Measurements from ENCODE around the gene KIF3B. TPM values are rescaled to one million over a fixed set of nuclear protein-coding genes. Genes with fewer than 3 reads are reported as not detected.

Gene KIF3B
- polyA plus RNA-seq, 1 donor (not counting 4 experiments of a cell fraction or from before 2014, with no cell fraction given): 20.3 TPM

GRCh38 chr20:32292548-32292947 is 15.1 kb downstream of the KIF3B start:
- no peak for FAIRE-seq
- Histone ChIP-seq H3K9me3 (ENCODE audit: control insufficient read depth, low read depth, low read length) (no peaks in the 10 kb centered on the region), H3K27ac (ENCODE audit: control insufficient read depth, insufficient read depth, low read length) (no peak overlapping the region), H2AFZ (ENCODE audit: control insufficient read depth, low read length) (no peak overlapping the region), H3K4me2 (ENCODE audit: control insufficient read depth, extremely low read depth, insufficient read depth, low read depth, low read length) (no peak overlapping the region), H3K36me3 (ENCODE audit: control insufficient read depth in 2 of 2, extremely low read depth in 1 of 2, insufficient read depth in 2 of 2, low read length in 2 of 2) (peaks cover 0 to 2% of the 10 kb centered on the region in 2 experiments), H3K4me1 (ENCODE audit: control insufficient read depth, extremely low read depth, insufficient read depth, low read length) (no peaks in the 10 kb centered on the region), H3K79me2 (ENCODE audit: control insufficient read depth, insufficient read depth, low read length) (peaks cover 14% of the 10 kb centered on the region), H4K20me1 (ENCODE audit: control insufficient read depth, extremely low read depth, insufficient read depth, low read length) (no peaks in the 10 kb centered on the region), H3K4me3 (ENCODE audit: control insufficient read depth in 2 of 3, extremely low read depth in 1 of 3, insufficient read depth in 2 of 3, low read depth in 1 of 3, low read length in 3 of 3) (no peak overlapping the region), H3K9me1 (ENCODE audit: control insufficient read depth, extremely low read depth, insufficient read depth, low read length) (no peaks in the 10 kb centered on the region), H3K27me3 (ENCODE audit: control insufficient read depth, extremely low read depth, insufficient read depth, low read length) (no peaks in the 10 kb centered on the region), H3K9ac (ENCODE audit: control insufficient read depth, extremely low read depth, insufficient read depth, low read length) (no peak overlapping the region)
- dilution Hi-C loops (cut with MboI; ENCODE audit: extremely low pct_ligation_motif_present, low sequenced_read_pairs): no loop called here
- no peak for DNase-seq (ENCODE audit: low read depth, low spot score)
- TF ChIP-seq CTCF (optimal IDR thresholded peaks at IDR 0.05 in 1 of 3, IDR thresholded peaks at IDR 0.05 in 1 of 3, conservative IDR thresholded peaks at IDR 0.05 in 1 of 3; ENCODE audit: extremely low read depth in 1 of 3, insufficient read depth in 2 of 3, low read length in 3 of 3) (no peak), EZH2 (IDR thresholded peaks at IDR 0.05; ENCODE audit: low read length) (no peak)

- Histone ChIP-seq H3K9ac (ENCODE audit: control insufficient read depth, extremely low read depth, insufficient read depth, low read length) (no peak overlapping the region), H3K9me3 (ENCODE audit: control insufficient read depth, low read depth, low read length) (no peaks in the 10 kb centered on the region), H3K9me1 (ENCODE audit: control insufficient read depth, extremely low read depth, insufficient read depth, low read length) (no peaks in the 10 kb centered on the region), H3K4me3 (ENCODE audit: control insufficient read depth in 2 of 3, extremely low read depth in 1 of 3, insufficient read depth in 2 of 3, low read depth in 1 of 3, low read length in 3 of 3) (no peak overlapping the region), H3K4me1 (ENCODE audit: control insufficient read depth, extremely low read depth, insufficient read depth, low read length) (no peaks in the 10 kb centered on the region), H4K20me1 (ENCODE audit: control insufficient read depth, extremely low read depth, insufficient read depth, low read length) (no peaks in the 10 kb centered on the region), H3K79me2 (ENCODE audit: control insufficient read depth, insufficient read depth, low read length) (peaks cover 16% of the 10 kb centered on the region), H3K36me3 (ENCODE audit: control insufficient read depth in 2 of 2, extremely low read depth in 1 of 2, insufficient read depth in 2 of 2, low read length in 2 of 2) (peaks cover 0 to 2% of the 10 kb centered on the region in 2 experiments), H3K4me2 (ENCODE audit: control insufficient read depth, extremely low read depth, insufficient read depth, low read depth, low read length) (no peak overlapping the region), H3K27me3 (ENCODE audit: control insufficient read depth, extremely low read depth, insufficient read depth, low read length) (no peaks in the 10 kb centered on the region), H3K27ac (ENCODE audit: control insufficient read depth, insufficient read depth, low read length) (no peak overlapping the region), H2AFZ (ENCODE audit: control insufficient read depth, low read length) (no peak overlapping the region)
- dilution Hi-C loops (cut with MboI; ENCODE audit: extremely low pct_ligation_motif_present, low sequenced_read_pairs): no loop called here
- no peak for FAIRE-seq
- no peak for DNase-seq (ENCODE audit: low read depth, low spot score)
- TF ChIP-seq EZH2 (IDR thresholded peaks at IDR 0.05; ENCODE audit: low read length) (no peak), CTCF (optimal IDR thresholded peaks at IDR 0.05 in 1 of 3, IDR thresholded peaks at IDR 0.05 in 1 of 3, conservative IDR thresholded peaks at IDR 0.05 in 1 of 3; ENCODE audit: extremely low read depth in 1 of 3, insufficient read depth in 2 of 3, low read length in 3 of 3) (no peak)
These were observed 16.6 kb downstream of the KIF3B start for GRCh38 chr20:32294071-32294470.

Measured in keratinocyte (primary cell).